ENCODE measurements around the gene SCN2A. TPM values are rescaled to one million over a fixed set of nuclear protein-coding genes. Genes with fewer than 3 reads are reported as not detected.
"Not testable (repeated sequence)": the region's sequence is repeated elsewhere in the genome, so short reads cannot be mapped to it uniquely, and the experiment has no call there.

The SCN2A gene
- total RNA-seq, 1 donor from 2014 or later = 1.9 TPM

DNA sequence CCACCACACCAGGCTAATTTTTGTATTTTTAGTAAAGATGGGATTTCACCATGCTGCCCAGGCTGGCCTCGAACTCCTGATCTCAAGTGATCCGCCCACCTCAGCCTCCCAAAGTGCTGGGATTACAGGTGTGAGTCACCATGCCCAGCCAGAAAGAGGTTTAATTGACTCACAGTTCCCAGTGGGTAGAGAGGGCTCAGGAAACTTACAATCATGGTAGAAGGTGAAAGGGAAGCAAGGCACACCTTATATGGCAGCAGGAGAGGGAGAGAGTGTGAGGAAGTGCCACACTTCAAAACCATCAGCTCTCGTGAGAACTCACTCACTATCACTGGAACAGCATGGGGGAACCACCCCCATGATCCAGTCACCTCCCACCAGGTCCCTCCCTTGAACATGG, 159.4 kb downstream of the SCN2A start:
- intact Hi-C loops (cut with DNase I); ATAC-seq: not testable (repeated sequence)

GRCh38 chr2:165401285-165401852, 162.2 kb downstream of the SCN2A start:
- intact Hi-C loops (cut with DNase I) = loop anchor here (10.0 kb wide), 1 partner anchor 293 kb away; no protein-coding TSS in a partner anchor
- ATAC-seq (peak; percentile 62), DNase-seq (ENCODE audit: low spot score) (no peak)

More for the DNA sequence above, 159.4 kb downstream of the SCN2A start:
- not testable (repeated sequence) for DNase-seq (ENCODE audit: low spot score)

GRCh38 chr2:165402162-165402561, 162.9 kb downstream of the SCN2A start:
- DNase-seq (ENCODE audit: low spot score) = no peak
- no peak for ATAC-seq
- intact Hi-C loops (cut with DNase I) = loop anchor here (10.0 kb wide), 1 partner anchor 293 kb away; no protein-coding TSS in a partner anchor

DNA sequence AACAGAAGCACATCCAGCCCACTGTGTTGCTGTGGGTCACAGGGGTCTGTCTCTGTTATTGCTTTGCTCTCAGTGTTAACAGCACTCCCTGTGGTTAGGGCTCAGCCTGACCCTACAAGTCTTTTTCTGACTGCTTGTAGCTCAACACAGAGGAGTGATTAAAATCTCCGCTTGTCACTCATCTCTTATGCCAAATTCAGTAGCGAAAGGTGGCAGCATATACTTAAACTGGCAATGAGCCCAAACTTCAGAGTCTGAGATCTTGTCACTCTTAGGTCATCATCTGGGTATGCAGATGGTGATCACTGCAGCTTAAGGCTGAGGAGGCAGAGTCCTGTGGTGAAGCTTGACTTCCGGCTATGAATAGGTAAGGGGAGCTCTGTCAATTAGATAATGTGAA, 167.0 kb downstream of the SCN2A start:
- no peak for ATAC-seq
- DNase-seq (ENCODE audit: low spot score) = no peak

DNA sequence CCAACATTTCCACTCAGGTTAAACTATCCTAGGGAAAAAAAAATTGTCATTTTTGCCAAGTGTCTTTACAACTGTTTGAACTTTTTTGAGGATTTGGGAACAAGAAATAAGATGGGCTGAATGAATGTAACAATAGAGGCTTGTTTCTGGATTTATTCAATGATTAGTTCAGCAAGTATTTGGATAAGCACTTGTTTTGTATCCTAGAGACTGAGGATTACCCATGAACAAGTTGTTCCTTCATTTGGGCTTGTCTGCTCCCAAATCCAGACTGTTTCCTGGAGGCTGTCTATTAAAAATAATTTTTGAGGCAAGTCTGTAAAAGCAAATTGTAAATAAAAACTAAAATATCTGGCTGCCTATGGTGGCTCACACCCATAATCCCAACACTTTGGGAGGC, 168.3 kb downstream of the SCN2A start:
- intact Hi-C loops (cut with DNase I) = loop anchor here (10.0 kb wide), 1 partner anchor 287 kb away; no protein-coding TSS in a partner anchor
- ATAC-seq (peak; percentile 70), DNase-seq (ENCODE audit: low spot score) (no peak)

More for the DNA sequence above, 167.0 kb downstream of the SCN2A start:
- intact Hi-C loops (cut with DNase I) = loop anchor here (10.0 kb wide), 1 partner anchor 289 kb away; no protein-coding TSS in a partner anchor

DNA sequence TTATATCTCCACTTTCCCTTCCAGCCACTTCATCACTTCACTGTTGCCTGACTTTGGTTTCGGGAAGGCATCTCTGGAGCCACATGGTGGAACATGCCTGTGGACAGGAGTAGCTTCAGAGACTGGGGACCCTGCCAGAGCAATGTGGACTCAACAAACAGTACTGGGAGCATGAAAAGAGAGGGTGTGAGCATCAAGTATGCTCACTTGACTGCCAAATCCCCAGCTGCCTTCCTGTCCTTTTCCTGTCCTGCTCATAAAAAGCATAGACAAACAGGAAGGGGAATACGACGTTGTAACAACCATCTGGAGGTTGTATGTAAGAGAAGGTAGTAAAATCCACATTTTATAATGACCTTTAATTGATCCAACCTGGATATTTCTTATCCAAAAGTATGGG, 169.0 kb downstream of the SCN2A start:
- ATAC-seq (no peak), DNase-seq (ENCODE audit: low spot score) (no peak)
- intact Hi-C loops (cut with DNase I) = loop anchor here (10.0 kb wide), 1 partner anchor 287 kb away; no protein-coding TSS in a partner anchor

DNA sequence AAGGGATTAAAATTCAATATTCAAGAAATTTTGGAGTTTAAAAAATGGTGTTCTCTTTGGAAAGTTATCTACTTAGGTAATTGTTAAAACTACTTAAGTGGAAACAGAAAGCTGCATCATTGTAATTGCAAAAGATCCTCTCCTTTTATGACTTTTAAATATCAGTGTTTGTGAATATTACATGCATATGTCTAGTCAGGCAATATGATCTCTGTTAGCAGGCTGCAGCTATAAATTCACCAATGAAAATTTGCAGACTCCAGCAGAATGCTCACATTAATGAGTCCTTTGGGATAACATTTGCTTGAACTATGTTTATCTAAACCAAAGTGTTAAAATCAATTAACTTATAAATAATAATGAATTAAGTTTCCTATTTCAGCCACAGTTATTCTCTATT, 171.1 kb downstream of the SCN2A start:
- intact Hi-C loops (cut with DNase I) = no loop called here
- DNase-seq (ENCODE audit: low spot score) = no peak
- ATAC-seq = no peak

DNA sequence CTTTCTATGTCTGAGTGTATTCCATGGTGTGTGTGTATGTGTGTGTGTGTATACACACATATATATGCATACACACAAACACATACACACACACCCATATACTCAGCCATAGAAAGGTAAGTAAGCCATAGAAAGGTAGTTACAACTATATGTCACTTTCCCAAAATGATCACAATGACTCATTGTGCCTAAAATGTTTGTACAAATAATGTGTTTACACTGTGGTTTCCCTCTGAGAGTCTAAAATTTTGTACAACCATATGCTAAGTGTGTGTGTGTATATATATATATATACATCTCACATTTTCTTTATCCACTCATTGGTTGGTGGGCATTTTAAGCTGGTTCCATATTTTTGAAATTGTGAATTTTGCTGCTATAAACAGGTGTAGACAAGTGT, 175.0 kb downstream of the SCN2A start:
- ATAC-seq (no peak), DNase-seq (ENCODE audit: low spot score) (no peak)
- intact Hi-C loops (cut with DNase I) = no loop called here

GRCh38 chr2:165417009-165417408, 177.8 kb downstream of the SCN2A start:
- intact Hi-C loops (cut with DNase I) = no loop called here
- ATAC-seq (no peak), DNase-seq (ENCODE audit: low spot score) (no peak)

- ATAC-seq (no peak), DNase-seq (ENCODE audit: low spot score) (no peak)
- intact Hi-C loops (cut with DNase I) = no loop called here
These were observed 181.0 kb downstream of the SCN2A start for GRCh38 chr2:165420231-165420630.

DNA sequence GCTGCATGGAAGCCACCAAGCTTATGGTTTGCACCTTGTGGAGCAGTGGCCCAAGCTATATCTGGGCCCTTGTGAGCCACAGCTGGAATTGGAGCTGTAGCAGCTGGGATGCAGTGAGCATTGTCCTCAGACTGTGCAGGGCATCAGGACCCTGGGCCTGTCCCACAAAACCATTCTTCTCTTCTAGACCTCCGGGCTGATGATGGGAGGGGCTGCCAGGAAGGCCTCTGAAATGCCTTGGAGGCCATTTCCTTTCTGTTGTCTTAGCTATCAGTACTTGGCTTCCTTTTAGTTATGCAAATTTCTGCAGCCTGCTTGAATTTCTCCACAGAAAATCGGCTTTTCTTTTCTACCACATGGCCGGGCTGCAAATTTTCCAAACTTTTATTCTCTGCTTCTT, 183.9 kb downstream of the SCN2A start:
- no peak for DNase-seq (ENCODE audit: low spot score)
- intact Hi-C loops (cut with DNase I) = no loop called here
- no peak for ATAC-seq

- intact Hi-C loops (cut with DNase I) = no loop called here
- DNase-seq (ENCODE audit: low spot score) (no peak), ATAC-seq (no peak)
These were observed 186.3 kb downstream of the SCN2A start for GRCh38 chr2:165425556-165425955.

- DNase-seq (ENCODE audit: low spot score) (no peak), ATAC-seq (peak; percentile 36)
- intact Hi-C loops (cut with DNase I) = no loop called here
These were observed 188.5 kb downstream of the SCN2A start for GRCh38 chr2:165427686-165428085.

DNA sequence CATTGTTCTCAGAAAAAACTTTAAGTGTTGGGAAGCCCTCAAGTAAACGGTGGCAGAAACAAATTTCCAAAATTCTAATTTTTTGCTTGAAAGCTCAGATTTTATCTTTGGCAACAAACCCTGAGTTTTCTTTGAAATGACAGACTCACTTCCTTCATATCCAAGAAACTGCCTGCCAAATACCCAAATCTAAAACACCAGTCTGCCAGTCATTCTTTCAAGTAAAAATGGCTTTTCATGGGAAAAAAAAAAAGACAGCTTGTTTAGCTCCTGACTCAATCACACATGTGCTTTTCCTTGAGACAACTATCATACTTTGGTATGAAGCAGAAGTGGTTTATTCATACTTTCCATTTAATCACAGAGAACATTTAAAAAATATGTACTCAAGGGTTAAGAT, 189.7 kb downstream of the SCN2A start:
- intact Hi-C loops (cut with DNase I) = no loop called here
- no peak for ATAC-seq
- DNase-seq (ENCODE audit: low spot score) = no peak

- ATAC-seq = no peak
- intact Hi-C loops (cut with DNase I) = no loop called here
- DNase-seq (ENCODE audit: low spot score) = no peak
These were observed 191.8 kb downstream of the SCN2A start for GRCh38 chr2:165431014-165431413.

GRCh38 chr2:165432234-165432966, 193.2 kb downstream of the SCN2A start:
- ATAC-seq (no peak), DNase-seq (ENCODE audit: low spot score) (no peak)
- intact Hi-C loops (cut with DNase I) = no loop called here

DNA sequence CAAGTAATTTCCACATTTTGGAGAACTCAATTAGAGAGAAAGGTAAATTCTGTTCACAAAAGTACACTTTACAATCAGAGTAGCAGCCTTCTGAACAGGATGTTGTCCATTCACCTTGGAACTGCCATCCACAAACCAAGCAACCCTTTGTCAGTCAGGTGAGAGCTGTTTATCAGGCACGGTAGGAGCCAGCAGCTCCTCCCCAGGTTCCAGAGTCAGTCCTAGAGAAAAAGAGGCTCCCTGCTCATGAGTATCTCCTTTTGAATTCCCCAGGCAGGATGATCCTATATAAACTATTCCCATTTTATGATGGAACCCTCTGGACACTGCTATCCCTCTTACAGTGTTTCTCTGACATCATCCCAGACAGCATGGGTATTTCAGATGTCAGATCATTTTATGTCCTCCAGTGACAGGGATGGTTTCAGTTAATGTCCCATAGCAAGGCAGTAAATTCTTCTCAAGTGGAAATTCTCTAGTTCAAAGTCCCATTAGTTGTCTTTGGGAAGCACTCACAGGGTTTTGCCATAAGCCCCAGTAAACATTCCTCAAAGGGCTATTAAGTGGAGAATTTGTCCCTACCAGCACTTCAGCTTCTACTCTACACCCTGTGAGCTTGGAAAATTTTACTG, 195.8 kb downstream of the SCN2A start:
- no peak for DNase-seq (ENCODE audit: low spot score)
- no peak for ATAC-seq
- intact Hi-C loops (cut with DNase I) = no loop called here

DNA sequence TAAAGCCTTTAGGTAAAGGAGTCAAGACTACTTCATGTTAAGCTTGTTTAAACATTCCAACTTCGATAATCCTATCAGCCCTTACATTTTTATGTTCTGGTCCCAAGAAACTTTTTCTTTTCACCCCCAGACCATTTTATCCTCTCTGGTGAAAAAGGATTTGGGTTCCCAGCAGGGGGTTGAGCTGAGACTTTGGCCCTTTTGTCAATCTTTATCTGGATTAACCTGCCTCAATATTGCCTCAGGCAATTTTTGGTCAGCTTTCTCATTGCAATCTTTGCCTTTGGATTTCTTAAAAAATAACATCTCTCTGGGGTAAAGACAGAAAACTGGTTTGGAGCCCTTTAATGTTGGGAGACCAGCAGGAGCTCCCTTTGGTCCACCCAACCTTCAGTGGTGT, 196.4 kb downstream of the SCN2A start:
- DNase-seq (ENCODE audit: low spot score) = no peak
- intact Hi-C loops (cut with DNase I) = no loop called here
- ATAC-seq = no peak

- intact Hi-C loops (cut with DNase I) = no loop called here
- ATAC-seq = no peak
- DNase-seq (ENCODE audit: low spot score) = no peak
These were observed 197.3 kb downstream of the SCN2A start for GRCh38 chr2:165436559-165436958.

DNA sequence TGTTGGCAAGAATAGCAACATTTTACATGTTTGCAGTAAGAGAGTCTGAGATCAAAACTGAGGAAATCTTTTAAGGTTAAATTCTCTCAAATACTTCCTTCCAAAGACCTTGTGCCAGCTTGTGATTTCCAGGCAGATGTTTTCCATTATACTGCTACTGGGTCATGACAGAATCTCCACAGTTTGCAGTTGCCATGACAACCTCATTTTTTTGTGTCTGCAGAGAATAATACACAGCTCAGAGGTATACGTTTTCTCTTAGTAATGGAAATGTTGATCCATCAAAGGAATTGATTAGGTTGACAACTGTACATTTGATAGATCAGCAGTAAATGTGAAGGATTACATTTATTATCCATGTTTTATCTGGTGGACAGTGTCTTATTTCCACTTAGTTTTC, 201.2 kb downstream of the SCN2A start:
- intact Hi-C loops (cut with DNase I) = no loop called here
- ATAC-seq = peak; percentile 79
- no peak for DNase-seq (ENCODE audit: low spot score)
